Uterus (tissue), 4 donors: ENCODE data around the gene NFIA. TPM values are rescaled to one million over a fixed set of nuclear protein-coding genes. Genes with fewer than 3 reads are reported as not detected.

ENCODE experiments used
- DNase-seq, 2 donors: peaks; one replicate each; pipeline ENCODE4 v3.0.0-alpha.2; 2019 to 2020
- H3K27ac ChIP-seq, 2 donors: fragments of 200-600 bp; sonication (generic); 1 replicate in 1 of 2; 2 replicates in 1 of 2; pipeline ENCODE4 v1.5.1; 2016 to 2018
- H3K27me3 ChIP-seq, 2 donors: fragments of 200-600 bp; sonication (generic); one replicate each; pipeline ENCODE4 v1.5.1; 2018 to 2019; ENCODE audit warnings: control low read depth in 1 of 2
- H3K36me3 ChIP-seq, 2 donors: fragments of 200-600 bp; sonication (generic); one replicate each; pipeline ENCODE4 v1.5.1; 2019; ENCODE audit warnings: control low read depth in 1 of 2
- H3K4me1 ChIP-seq, 2 donors: fragments of 200-600 bp; sonication (generic); one replicate each; pipeline ENCODE4 v1.5.1; 2018 to 2019; ENCODE audit warnings: control low read depth in 1 of 2
- H3K4me3 ChIP-seq, 2 donors: fragments of 200-600 bp; sonication (generic); 1 replicate in 1 of 2; 2 replicates in 1 of 2; pipeline ENCODE4 v1.5.1; 2018 to 2019; ENCODE audit warnings: mild to moderate bottlenecking in 1 of 2
- H3K9me3 ChIP-seq, 2 donors: fragments of 200-600 bp; sonication (generic); one replicate each; pipeline ENCODE4 v1.5.1; 2019; ENCODE audit warnings: control low read depth in 1 of 2
- POLR2A ChIP-seq, 2 donors: fragments of 450-650 bp; IDR thresholded peaks; one replicate each; pipeline ENCODE4 v1.6.1; 2016; ENCODE audit warnings: antibody characterized with exemption in 2 of 2, mild to moderate bottlenecking in 1 of 2, moderate library complexity in 1 of 2
- intact Hi-C: fragments of 100-400 bp; cut with DNase I; formaldehyde crosslinking; loops from one replicate; pipeline ENCODE4 v1.15.1; 2023; ENCODE audit warnings: low total_unique reads
- total RNA-seq, 4 donors: library from RNA; depleted of rRNA in 3 of 4; stranded (reverse); fragments of >200 nt in 3 of 4; gene quantifications; one replicate each; pipeline versions ENCODE4 v1.1.0 to v1.2.4, GENCODE V29; 2014 to 2023
- TF ChIP-seq, protein P1 (sequence below), 4 experiments: fragments of 200-600 bp in 2 of 4; fragments of 450-650 bp in 2 of 4; sonication (generic) in 2 of 4; IDR thresholded peaks; one replicate each; pipeline ENCODE4 v1.5.1; 2016 to 2019; ENCODE audit warnings: antibody characterized with exemption in 4 of 4, mild to moderate bottlenecking in 2 of 4, moderate library complexity in 1 of 4
- donor health status: DM: yes; HTN: yes; CAD: no.

NFIA gene
- total RNA-seq, 4 donors from 2014 or later, result 49.2 to 116 (median 64.9) TPM

- no peak for DNase-seq
- Histone ChIP-seq H3K4me1 (peaks cover 0 to 5% of the 10 kb centered on the region in 2 donors), H3K27me3 (no peaks in the 10 kb centered on the region), H3K36me3 (no peaks in the 10 kb centered on the region), H3K4me3 (no peak overlapping the region), H3K9me3 (no peaks in the 10 kb centered on the region), H3K27ac (no peak overlapping the region)
- TF ChIP-seq POLR2A (IDR thresholded peaks at IDR 0.05), result no peak
- TF ChIP-seq, protein P1, sequence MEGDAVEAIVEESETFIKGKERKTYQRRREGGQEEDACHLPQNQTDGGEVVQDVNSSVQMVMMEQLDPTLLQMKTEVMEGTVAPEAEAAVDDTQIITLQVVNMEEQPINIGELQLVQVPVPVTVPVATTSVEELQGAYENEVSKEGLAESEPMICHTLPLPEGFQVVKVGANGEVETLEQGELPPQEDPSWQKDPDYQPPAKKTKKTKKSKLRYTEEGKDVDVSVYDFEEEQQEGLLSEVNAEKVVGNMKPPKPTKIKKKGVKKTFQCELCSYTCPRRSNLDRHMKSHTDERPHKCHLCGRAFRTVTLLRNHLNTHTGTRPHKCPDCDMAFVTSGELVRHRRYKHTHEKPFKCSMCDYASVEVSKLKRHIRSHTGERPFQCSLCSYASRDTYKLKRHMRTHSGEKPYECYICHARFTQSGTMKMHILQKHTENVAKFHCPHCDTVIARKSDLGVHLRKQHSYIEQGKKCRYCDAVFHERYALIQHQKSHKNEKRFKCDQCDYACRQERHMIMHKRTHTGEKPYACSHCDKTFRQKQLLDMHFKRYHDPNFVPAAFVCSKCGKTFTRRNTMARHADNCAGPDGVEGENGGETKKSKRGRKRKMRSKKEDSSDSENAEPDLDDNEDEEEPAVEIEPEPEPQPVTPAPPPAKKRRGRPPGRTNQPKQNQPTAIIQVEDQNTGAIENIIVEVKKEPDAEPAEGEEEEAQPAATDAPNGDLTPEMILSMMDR (IDR thresholded peaks at IDR 0.05), result no peak
- intact Hi-C loops, result no loop called here
These were observed 18.2 kb downstream of the NFIA start for GRCh38 chr1:61100578-61100977.

DNA sequence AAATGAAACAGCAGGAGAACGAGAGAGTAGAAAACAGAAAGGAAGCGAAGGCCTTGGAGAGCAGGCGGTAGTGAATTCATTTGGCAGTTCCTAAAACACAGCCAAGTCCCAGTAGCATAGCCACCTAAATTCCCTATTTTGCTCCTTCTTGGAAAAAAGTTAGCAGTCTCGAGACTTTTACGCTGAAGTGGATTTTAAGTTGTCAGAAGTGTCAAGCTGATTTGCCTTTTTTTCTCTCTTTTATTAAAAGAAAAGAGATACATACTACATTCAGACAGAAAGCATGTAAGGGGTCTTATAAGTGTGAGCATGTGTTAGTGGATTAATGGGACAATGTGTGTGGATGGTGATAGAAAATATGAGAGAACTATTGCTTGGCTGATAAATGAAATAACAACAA lies 19.2 kb downstream of the NFIA start:
- H3K27ac ChIP-seq, result peak overlapping the region; percentile 38 to 39
- no peak overlapping the region for H3K4me3 ChIP-seq
- TF ChIP-seq POLR2A (IDR thresholded peaks at IDR 0.05), result no peak
- TF ChIP-seq, protein P1 (IDR thresholded peaks at IDR 0.05), result no peak
- no peak for DNase-seq
- H3K9me3 ChIP-seq, result no peaks in the 10 kb centered on the region
- peaks cover 0 to 5% of the 10 kb centered on the region in 2 donors for H3K4me1 ChIP-seq
- intact Hi-C loops, result no loop called here
- no peaks in the 10 kb centered on the region for H3K36me3 ChIP-seq
- H3K27me3 ChIP-seq, result no peaks in the 10 kb centered on the region

DNA sequence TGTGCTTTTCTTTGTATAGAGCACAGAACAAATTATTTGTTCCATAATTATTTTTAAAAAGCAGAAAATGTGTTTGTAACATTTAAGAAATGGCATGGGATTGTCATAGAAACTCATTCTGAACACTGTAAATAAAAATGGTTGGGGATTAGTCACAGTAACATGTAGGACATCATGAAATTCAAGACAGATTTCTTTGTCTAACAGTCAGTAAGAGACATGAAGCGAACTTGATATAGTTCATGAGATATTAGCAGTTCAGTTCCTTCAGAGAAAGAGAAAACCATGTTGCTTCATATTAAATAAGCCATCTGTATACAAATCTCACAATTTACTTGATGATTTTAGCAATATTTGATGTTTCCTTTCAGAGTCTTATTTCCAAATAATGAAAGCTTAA lies 19.7 kb downstream of the NFIA start:
- TF ChIP-seq, protein P1 (IDR thresholded peaks at IDR 0.05), result no peak
- TF ChIP-seq POLR2A (IDR thresholded peaks at IDR 0.05), result no peak
- Histone ChIP-seq H3K27ac (peak overlapping the region; percentile 38 to 39), H3K4me3 (no peak overlapping the region), H3K4me1 (peaks cover 0 to 5% of the 10 kb centered on the region in 2 donors), H3K27me3 (no peaks in the 10 kb centered on the region), H3K9me3 (no peaks in the 10 kb centered on the region), H3K36me3 (no peaks in the 10 kb centered on the region)
- DNase-seq, result no peak
- intact Hi-C loops, result no loop called here

DNA sequence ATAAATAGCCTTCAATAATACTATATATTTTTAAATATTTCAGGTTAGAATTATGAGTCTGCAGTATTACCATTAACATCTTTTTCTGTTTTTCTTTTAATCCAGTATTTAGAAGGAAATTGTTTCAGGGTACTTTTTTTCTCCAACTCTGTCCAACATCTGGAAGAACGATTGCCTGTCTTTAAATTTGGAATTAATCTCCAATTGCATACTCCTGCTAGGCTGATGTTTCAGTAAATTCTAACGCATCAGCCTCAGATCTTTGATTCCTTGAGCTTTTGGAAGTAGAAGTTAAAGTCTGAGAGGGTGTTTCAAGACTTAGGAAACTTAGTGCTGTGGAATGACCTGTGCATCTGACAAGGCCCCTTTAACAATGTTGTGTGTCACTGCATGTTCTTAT lies 20.3 kb downstream of the NFIA start:
- Histone ChIP-seq H3K27ac (peak overlapping the region; percentile 5 to 39), H3K36me3 (no peaks in the 10 kb centered on the region), H3K4me3 (no peak overlapping the region), H3K27me3 (no peaks in the 10 kb centered on the region), H3K9me3 (no peaks in the 10 kb centered on the region), H3K4me1 (peaks cover 0 to 1% of the 10 kb centered on the region in 2 donors)
- TF ChIP-seq, protein P1 (IDR thresholded peaks at IDR 0.05), result no peak
- no peak for TF ChIP-seq POLR2A (IDR thresholded peaks at IDR 0.05)
- DNase-seq, result no peak
- intact Hi-C loops, result no loop called here

DNA sequence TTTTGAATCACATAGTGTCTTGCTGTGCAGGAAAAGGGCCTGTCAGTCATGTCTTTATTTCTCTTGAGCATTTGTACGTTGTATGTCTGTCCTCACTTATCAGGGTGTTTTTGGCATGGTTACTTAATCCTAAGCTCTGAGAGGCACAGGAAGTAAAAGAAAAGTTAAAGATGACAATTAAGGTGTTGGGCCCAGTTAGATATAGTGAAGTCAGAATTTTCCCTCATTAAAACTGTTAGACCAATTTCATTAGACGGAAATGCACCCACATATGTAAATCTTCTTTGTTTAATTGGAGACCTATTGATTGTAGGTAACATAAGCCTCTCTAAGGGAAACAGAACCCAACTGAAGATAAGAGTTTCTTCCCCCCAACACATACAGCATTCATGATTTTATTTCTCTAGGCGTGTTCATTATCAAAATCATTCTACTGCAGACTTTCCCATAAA lies 21.9 kb downstream of the NFIA start:
- no peak overlapping the region for H3K4me3 ChIP-seq
- H3K27me3 ChIP-seq, result no peaks in the 10 kb centered on the region
- no peaks in the 10 kb centered on the region for H3K4me1 ChIP-seq
- intact Hi-C loops, result no loop called here
- DNase-seq, result no peak
- H3K27ac ChIP-seq, result no peak overlapping the region
- H3K9me3 ChIP-seq, result peaks cover 0 to 5% of the 10 kb centered on the region in 2 donors
- H3K36me3 ChIP-seq, result no peaks in the 10 kb centered on the region
- TF ChIP-seq, protein P1 (IDR thresholded peaks at IDR 0.05), result no peak
- no peak for TF ChIP-seq POLR2A (IDR thresholded peaks at IDR 0.05)
